Central memory CD4-positive, alpha-beta T cell (primary cell): ENCODE data around the gene SAGE1.
A peak's percentile ranks its signal among the peaks of the same experiment; 100 is the strongest.
"Not testable (repeated sequence)": the region's sequence is repeated elsewhere in the genome, so short reads cannot be mapped to it uniquely, and the experiment has no call there.

Experiments
- DNase-seq: peaks from one replicate; pipeline ENCODE4 v3.0.0; 2022
- total RNA-seq, 3 experiments: gene quantifications; one replicate each; lab custom pipeline; 2026; lab: John Stamatoyannopoulos, UW

The SAGE1 gene
- 0 reads per million in 3 experiments for total RNA-seq

GRCh38 chrX:135893294-135893817 is at the start of gene SAGE1, which contains the start of gene CT45A10:
TSS of gene SAGE1 (plus strand) at chrX:135893716. CDS start at chrX:135896243, 2,527 bp downstream.
TSS of gene CT45A10 (minus strand) at chrX:135893444. CDS start at chrX:135885344, 8,100 bp downstream.
- no peak for DNase-seq

GRCh38 chrX:135854438-135854837 is 39.1 kb upstream of the SAGE1 start, which contains the start of gene CT45A8:
TSS of gene CT45A8 (minus strand) at chrX:135854538. CDS start at chrX:135850783, 3,755 bp downstream.
- not testable (repeated sequence) for DNase-seq

- DNase-seq, result not testable (repeated sequence)
Measured at GRCh38 chrX:135871712-135872111, 21.8 kb upstream of the SAGE1 start, which contains the start of gene CT45A9. TSS of gene CT45A9 (minus strand) at chrX:135871812. CDS start at chrX:135868061, 3,751 bp downstream.

- not testable (repeated sequence) for DNase-seq
Measured at GRCh38 chrX:135882741-135883140, 10.8 kb upstream of the SAGE1 start.

- not testable (repeated sequence) for DNase-seq
Measured at GRCh38 chrX:135888230-135888629, 5.3 kb upstream of the SAGE1 start.

- DNase-seq, result not testable (repeated sequence)
Measured at GRCh38 chrX:135888976-135889375, 4.5 kb upstream of the SAGE1 start.

- no peak for DNase-seq
Measured at GRCh38 chrX:135890087-135890585, 3.4 kb upstream of the SAGE1 start.

GRCh38 chrX:135892781-135893180 is 735 bp upstream of the SAGE1 start:
- DNase-seq, result no peak

GRCh38 chrX:135910251-135910650 is 16.7 kb downstream of the SAGE1 start:
- no peak for DNase-seq

GRCh38 chrX:135914404-135914803 is 20.9 kb downstream of the SAGE1 start:
- no peak for DNase-seq

- not testable (repeated sequence) for DNase-seq
Measured at GRCh38 chrX:135920516-135920915, 27.0 kb downstream of the SAGE1 start.

GRCh38 chrX:135923353-135923752 is 29.8 kb downstream of the SAGE1 start:
- no peak for DNase-seq

GRCh38 chrX:135927897-135928296 is 34.4 kb downstream of the SAGE1 start:
- DNase-seq, result no peak

GRCh38 chrX:135931644-135932487 is 38.4 kb downstream of the SAGE1 start:
- peak; percentile 17 for DNase-seq

- no peak for DNase-seq
Measured at GRCh38 chrX:135944486-135944885, 51.0 kb downstream of the SAGE1 start.

- DNase-seq, result no peak
Measured at GRCh38 chrX:135951291-135951690, 57.8 kb downstream of the SAGE1 start.
